Measurements from ENCODE around the gene TAS2R16. TPM values are rescaled to one million over a fixed set of nuclear protein-coding genes. Genes with fewer than 3 reads are reported as not detected.

TAS2R16 gene, protein sequence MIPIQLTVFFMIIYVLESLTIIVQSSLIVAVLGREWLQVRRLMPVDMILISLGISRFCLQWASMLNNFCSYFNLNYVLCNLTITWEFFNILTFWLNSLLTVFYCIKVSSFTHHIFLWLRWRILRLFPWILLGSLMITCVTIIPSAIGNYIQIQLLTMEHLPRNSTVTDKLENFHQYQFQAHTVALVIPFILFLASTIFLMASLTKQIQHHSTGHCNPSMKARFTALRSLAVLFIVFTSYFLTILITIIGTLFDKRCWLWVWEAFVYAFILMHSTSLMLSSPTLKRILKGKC
- not detected in 2 replicates for total RNA-seq (2022)
- Bru-seq, nascent RNA: not detected
- BruChase-seq, experiment 1, labeled RNA remaining after a 6-hour chase: not detected
- not detected for BruChase-seq, experiment 2, labeled RNA remaining after a 2-hour chase
- long read RNA-seq: 0 reads

GRCh38 chr7:122995600-122995999 is at the start of gene TAS2R16:
TSS of gene TAS2R16 (minus strand) at chr7:122995700. CDS start at chr7:122995634, 66 bp downstream.
- Mint-ChIP-seq H3K4me1 (ENCODE audit: low read depth, unreplicated experiment) (no peaks in the 10 kb centered on the region), H3K9me3 (ENCODE audit: low read depth, unreplicated experiment) (no peaks in the 10 kb centered on the region), H3K27me3 (ENCODE audit: unreplicated experiment) (peaks cover 23% of the 10 kb centered on the region), H3K4me3 (ENCODE audit: low read depth, unreplicated experiment) (no peak within 1 kb of the TSS), H3K36me3 (ENCODE audit: insufficient read depth, unreplicated experiment) (no peaks in the 10 kb centered on the region), H3K27ac (ENCODE audit: unreplicated experiment) (no peak within 1 kb of the TSS)
- no TSS peak for BruUV-seq (replicated peaks)
- no peak for DNase-seq
- TF ChIP-seq, protein P1, sequence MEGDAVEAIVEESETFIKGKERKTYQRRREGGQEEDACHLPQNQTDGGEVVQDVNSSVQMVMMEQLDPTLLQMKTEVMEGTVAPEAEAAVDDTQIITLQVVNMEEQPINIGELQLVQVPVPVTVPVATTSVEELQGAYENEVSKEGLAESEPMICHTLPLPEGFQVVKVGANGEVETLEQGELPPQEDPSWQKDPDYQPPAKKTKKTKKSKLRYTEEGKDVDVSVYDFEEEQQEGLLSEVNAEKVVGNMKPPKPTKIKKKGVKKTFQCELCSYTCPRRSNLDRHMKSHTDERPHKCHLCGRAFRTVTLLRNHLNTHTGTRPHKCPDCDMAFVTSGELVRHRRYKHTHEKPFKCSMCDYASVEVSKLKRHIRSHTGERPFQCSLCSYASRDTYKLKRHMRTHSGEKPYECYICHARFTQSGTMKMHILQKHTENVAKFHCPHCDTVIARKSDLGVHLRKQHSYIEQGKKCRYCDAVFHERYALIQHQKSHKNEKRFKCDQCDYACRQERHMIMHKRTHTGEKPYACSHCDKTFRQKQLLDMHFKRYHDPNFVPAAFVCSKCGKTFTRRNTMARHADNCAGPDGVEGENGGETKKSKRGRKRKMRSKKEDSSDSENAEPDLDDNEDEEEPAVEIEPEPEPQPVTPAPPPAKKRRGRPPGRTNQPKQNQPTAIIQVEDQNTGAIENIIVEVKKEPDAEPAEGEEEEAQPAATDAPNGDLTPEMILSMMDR (IDR thresholded peaks at IDR 0.05; ENCODE audit: unreplicated experiment): no peak
- intact Hi-C loops (cut with micrococcal nuclease; ENCODE audit: unreplicated experiment): no loop called here
- CTCF ChIA-PET: no interaction called here

- Mint-ChIP-seq H3K36me3 (ENCODE audit: insufficient read depth, unreplicated experiment) (no peaks in the 10 kb centered on the region), H3K27ac (ENCODE audit: unreplicated experiment) (no peak overlapping the region), H3K27me3 (ENCODE audit: unreplicated experiment) (no peaks in the 10 kb centered on the region), H3K9me3 (ENCODE audit: low read depth, unreplicated experiment) (peaks cover 5% of the 10 kb centered on the region), H3K4me3 (ENCODE audit: low read depth, unreplicated experiment) (no peak overlapping the region), H3K4me1 (ENCODE audit: low read depth, unreplicated experiment) (no peaks in the 10 kb centered on the region)
- intact Hi-C loops (cut with micrococcal nuclease; ENCODE audit: unreplicated experiment): no loop called here
- no TSS peak for BruUV-seq (replicated peaks)
- DNase-seq: no peak
- TF ChIP-seq, protein P1 (IDR thresholded peaks at IDR 0.05; ENCODE audit: unreplicated experiment): no peak
- CTCF ChIA-PET: no interaction called here
Measured at GRCh38 chr7:123043642-123044041, 48.1 kb upstream of the TAS2R16 start.

DNA sequence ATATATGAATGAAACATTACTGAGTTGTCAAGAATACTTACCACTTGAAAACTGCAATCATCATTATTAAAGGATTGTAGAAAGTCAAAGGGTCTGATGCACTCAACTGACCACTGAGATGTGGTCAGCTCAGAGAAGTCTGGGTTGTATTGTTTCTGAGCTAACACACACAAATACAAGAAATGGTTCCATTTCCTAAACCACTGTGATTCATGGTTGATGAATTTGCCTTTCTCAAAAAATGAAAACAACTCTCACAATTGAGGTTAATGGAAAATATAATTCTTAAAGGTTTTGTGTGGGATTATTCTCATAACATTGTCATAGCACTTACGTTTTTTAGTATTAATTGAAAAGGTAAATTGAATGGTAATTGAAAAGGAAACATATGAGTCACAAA is 45.6 kb upstream of the TAS2R16 start:
- Mint-ChIP-seq H3K4me3 (ENCODE audit: low read depth, unreplicated experiment) (no peak overlapping the region), H3K9me3 (ENCODE audit: low read depth, unreplicated experiment) (peaks cover 3% of the 10 kb centered on the region), H3K27ac (ENCODE audit: unreplicated experiment) (no peak overlapping the region), H3K27me3 (ENCODE audit: unreplicated experiment) (no peaks in the 10 kb centered on the region), H3K36me3 (ENCODE audit: insufficient read depth, unreplicated experiment) (no peaks in the 10 kb centered on the region), H3K4me1 (ENCODE audit: low read depth, unreplicated experiment) (no peaks in the 10 kb centered on the region)
- CTCF ChIA-PET: no interaction called here
- no peak for DNase-seq
- intact Hi-C loops (cut with micrococcal nuclease; ENCODE audit: unreplicated experiment): no loop called here
- no TSS peak for BruUV-seq (replicated peaks)
- TF ChIP-seq, protein P1 (IDR thresholded peaks at IDR 0.05; ENCODE audit: unreplicated experiment): no peak

DNA sequence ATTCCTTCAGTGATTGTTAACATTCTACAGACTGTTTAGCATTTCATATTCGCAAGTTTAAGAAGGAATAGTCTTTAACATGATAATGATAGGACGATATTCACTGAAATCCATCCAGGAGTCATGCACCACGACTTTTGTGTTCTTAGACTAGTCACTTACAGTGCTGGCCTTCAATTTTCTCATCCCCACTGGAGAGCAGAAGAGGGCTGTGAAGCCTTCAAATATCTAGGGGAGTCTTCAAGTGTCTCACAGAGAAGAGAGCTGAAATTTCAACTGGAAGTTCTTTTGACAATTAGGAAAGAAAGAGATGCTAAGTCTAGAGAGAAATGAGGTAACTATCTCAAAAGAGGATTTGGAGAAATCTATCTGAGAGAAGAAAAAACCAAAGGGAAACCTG is 43.8 kb upstream of the TAS2R16 start:
- intact Hi-C loops (cut with micrococcal nuclease; ENCODE audit: unreplicated experiment): no loop called here
- H3K9me3 Mint-ChIP-seq (ENCODE audit: low read depth, unreplicated experiment): peaks cover 3% of the 10 kb centered on the region
- CTCF ChIA-PET: no interaction called here
- BruUV-seq (replicated peaks): no TSS peak
- TF ChIP-seq, protein P1 (IDR thresholded peaks at IDR 0.05; ENCODE audit: unreplicated experiment): no peak
- H3K27ac Mint-ChIP-seq (ENCODE audit: unreplicated experiment): no peak overlapping the region
- no peak overlapping the region for H3K4me3 Mint-ChIP-seq (ENCODE audit: low read depth, unreplicated experiment)
- H3K4me1 Mint-ChIP-seq (ENCODE audit: low read depth, unreplicated experiment): no peaks in the 10 kb centered on the region
- no peaks in the 10 kb centered on the region for H3K27me3 Mint-ChIP-seq (ENCODE audit: unreplicated experiment)
- no peaks in the 10 kb centered on the region for H3K36me3 Mint-ChIP-seq (ENCODE audit: insufficient read depth, unreplicated experiment)
- no peak for DNase-seq

Data from Calu3 (cell line).